Fibroblast of lung (primary cell): ENCODE measurements around the gene TVP23A.

Experiments
- CTCF ChIP-seq, 2 donors: IDR thresholded peaks in 1 of 2; conservative IDR thresholded peaks in 1 of 2; 1 replicate in 1 of 2; 2 replicates in 1 of 2; pipeline ENCODE4 v1.5.1; 2011 to 2012; ENCODE audit warnings: low read length in 2 of 2, control low read depth in 1 of 2, inconsistent platforms in 1 of 2, low read depth in 1 of 2, mild to moderate bottlenecking in 1 of 2
- EZH2 ChIP-seq: IDR thresholded peaks from 2 replicates; pipeline ENCODE4 v1.5.1; 2012; ENCODE audit warnings: low read length, control low read depth, mild to moderate bottlenecking; ENCODE audit errors: missing control alignments

- no peak for TF ChIP-seq CTCF (conservative IDR thresholded peaks at IDR 0.05 in 1 of 2, IDR thresholded peaks at IDR 0.05 in 1 of 2; ENCODE audit: low read depth in 1 of 2, low read length in 2 of 2)
- no peak for TF ChIP-seq EZH2
Observed at GRCh38 chr16:10750793-10751192, 67.8 kb downstream of the TVP23A start.
